Stimulated activated naive B cell treated with anti-CD40 and anti-IgM and Interleukin-4, amounts not matched to agents 10 μg/mL and 1 μg/mL and 100 μg/mL, for 72 hours (primary cell): ENCODE results near the gene PTPRD.

Experiments
- ATAC-seq, 2 donors: fragments of 150-1000 bp; cut with Tn5 transposase; replicated peaks; 2 replicates each; pipeline ENCODE4 v1.10.0; 2021; ENCODE audit warnings: moderate library complexity in 1 of 2
- DNase-seq: peaks from one replicate; pipeline ENCODE4 v3.0.0; 2021
- H3K27ac Mint-ChIP-seq: one replicate; pipeline ENCODE4 v1.8.0; 2022; ENCODE audit warnings: mild to moderate bottlenecking, mixed read lengths
- H3K27me3 Mint-ChIP-seq, 2 donors: one replicate each; pipeline ENCODE4 v1.8.0; 2022; ENCODE audit warnings: mixed read lengths in 2 of 2
- H3K36me3 Mint-ChIP-seq, 2 donors: one replicate each; pipeline ENCODE4 v1.8.0; 2022; ENCODE audit warnings: mixed read lengths in 2 of 2, mild to moderate bottlenecking in 1 of 2
- H3K4me1 Mint-ChIP-seq, 2 donors: one replicate each; pipeline ENCODE4 v1.8.0; 2022; ENCODE audit warnings: mixed read lengths in 2 of 2, mild to moderate bottlenecking in 1 of 2
- H3K4me3 Mint-ChIP-seq, 2 donors: one replicate each; pipeline ENCODE4 v1.8.0; 2022; ENCODE audit warnings: mild to moderate bottlenecking in 2 of 2, mixed read lengths in 2 of 2, moderate library complexity in 1 of 2
- H3K9me3 Mint-ChIP-seq, 2 donors: one replicate each; pipeline ENCODE4 v1.8.0; 2022; ENCODE audit warnings: mixed read lengths in 2 of 2, mild to moderate bottlenecking in 1 of 2

The PTPRD gene

DNA sequence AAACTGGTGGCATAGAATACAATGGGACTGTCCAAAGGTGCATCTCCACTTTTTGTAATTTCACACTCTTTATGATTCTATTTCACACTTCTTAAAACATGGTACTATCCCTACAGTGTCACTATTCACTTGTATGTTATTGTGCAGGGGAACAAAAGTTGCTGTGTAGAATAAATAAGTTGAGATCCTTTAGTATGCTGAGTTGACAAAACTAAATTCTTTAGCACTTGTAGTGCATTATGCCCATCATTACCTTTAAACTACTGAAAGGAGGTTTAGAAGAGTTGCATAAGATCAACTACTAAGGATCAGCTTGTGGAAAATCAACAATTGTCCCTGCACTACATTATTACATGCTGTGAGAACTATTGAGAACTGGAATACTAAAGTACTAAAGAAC, 1380.9 kb downstream of the PTPRD start:
- Mint-ChIP-seq H3K27me3 (no peaks in the 10 kb centered on the region), H3K36me3 (no peaks in the 10 kb centered on the region), H3K4me1 (no peaks in the 10 kb centered on the region), H3K9me3 (peaks cover 7 to 8% of the 10 kb centered on the region in 2 donors), H3K4me3 (no peak overlapping the region), H3K27ac (no peak overlapping the region)
- no peak for DNase-seq
- no peak for ATAC-seq

DNA sequence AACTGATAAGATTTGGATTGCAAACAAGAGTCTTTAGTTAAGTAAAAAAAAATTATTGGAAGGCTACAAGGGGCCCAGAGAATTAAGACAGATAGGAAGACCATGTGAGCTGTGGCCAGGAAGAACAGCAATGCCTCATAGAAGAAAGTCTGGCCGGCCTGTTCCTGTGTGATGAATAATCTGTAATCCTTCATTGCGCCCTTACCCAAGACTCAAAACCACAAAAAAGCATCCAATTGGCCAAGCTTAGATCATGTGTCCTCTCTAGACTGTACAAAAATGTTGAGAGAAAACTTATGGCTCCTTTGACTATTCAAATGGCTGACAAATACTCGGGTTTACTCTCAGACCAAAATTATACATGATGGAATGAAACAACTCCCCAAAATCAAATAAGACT, 1383.5 kb downstream of the PTPRD start:
- Mint-ChIP-seq H3K36me3 (no peaks in the 10 kb centered on the region), H3K9me3 (peaks cover 2 to 7% of the 10 kb centered on the region in 2 donors), H3K27ac (no peak overlapping the region), H3K27me3 (no peaks in the 10 kb centered on the region), H3K4me3 (no peak overlapping the region), H3K4me1 (no peaks in the 10 kb centered on the region)
- DNase-seq (no peak), ATAC-seq (no peak)

DNA sequence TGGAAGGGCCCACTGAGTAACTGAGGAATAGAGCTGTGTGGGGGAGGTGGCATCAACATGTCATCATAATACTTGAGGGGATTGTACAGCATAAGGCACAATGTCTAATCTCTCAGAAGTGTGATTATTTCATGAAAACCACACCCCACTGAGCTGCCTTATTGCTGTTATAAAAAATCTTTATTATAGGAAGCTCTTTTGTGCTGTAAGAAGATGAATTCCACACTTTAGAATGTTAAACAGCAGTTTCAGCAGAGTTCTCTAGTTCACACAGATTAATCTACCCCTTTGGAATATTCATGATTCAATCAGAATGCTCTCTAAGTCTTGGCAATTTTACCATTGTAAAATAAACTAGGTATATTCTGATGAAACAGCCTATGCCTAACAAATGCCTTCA, 1389.6 kb downstream of the PTPRD start:
- Mint-ChIP-seq H3K36me3 (no peaks in the 10 kb centered on the region), H3K27me3 (no peaks in the 10 kb centered on the region), H3K9me3 (no peaks in the 10 kb centered on the region), H3K4me1 (no peaks in the 10 kb centered on the region), H3K27ac (no peak overlapping the region), H3K4me3 (no peak overlapping the region)
- no peak for ATAC-seq
- DNase-seq = no peak

DNA sequence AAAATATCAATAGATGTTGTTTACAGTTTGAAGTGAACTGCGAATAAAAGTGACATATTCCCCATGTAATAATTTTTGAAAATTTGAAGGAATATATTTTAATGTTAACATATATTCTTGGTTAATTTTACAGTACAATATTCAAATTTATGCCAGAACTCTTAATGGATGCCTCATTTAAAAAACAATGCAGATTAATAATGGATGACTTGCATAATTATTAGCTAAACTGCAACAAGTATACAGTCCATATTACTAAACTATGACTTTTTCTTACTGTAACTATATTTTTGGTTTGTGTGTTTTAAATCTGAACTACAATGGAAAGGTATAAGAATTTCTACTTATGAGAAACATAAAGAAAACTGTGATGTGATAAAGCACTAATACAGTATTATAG, 1390.1 kb downstream of the PTPRD start:
- ATAC-seq (no peak), DNase-seq (no peak)
- no peak overlapping the region for H3K27ac Mint-ChIP-seq
- H3K9me3 Mint-ChIP-seq = no peaks in the 10 kb centered on the region
- no peaks in the 10 kb centered on the region for H3K27me3 Mint-ChIP-seq
- H3K4me3 Mint-ChIP-seq = no peak overlapping the region
- H3K4me1 Mint-ChIP-seq = no peaks in the 10 kb centered on the region
- H3K36me3 Mint-ChIP-seq = no peaks in the 10 kb centered on the region

DNA sequence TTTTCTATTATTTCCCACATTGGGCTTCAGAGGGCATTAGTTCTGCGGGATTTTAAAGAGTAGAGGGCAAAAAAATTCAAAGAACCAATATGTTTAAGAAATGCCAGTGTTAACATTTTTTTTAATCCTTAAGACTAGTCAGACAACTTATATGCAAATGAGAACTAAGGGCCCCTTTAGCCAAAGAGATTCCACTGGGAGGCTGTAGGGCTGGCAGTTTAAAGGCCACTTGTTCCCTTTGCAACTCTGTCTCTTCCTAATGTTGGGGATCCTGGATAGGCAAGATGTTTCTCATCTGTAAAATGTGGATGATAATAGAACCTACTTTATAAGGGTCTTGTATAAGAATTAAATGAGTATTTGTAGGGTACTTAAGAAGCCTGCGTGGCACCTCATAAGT, 1395.9 kb downstream of the PTPRD start:
- no peaks in the 10 kb centered on the region for H3K4me1 Mint-ChIP-seq
- no peaks in the 10 kb centered on the region for H3K9me3 Mint-ChIP-seq
- no peak overlapping the region for H3K4me3 Mint-ChIP-seq
- no peak for ATAC-seq
- H3K27me3 Mint-ChIP-seq = no peaks in the 10 kb centered on the region
- DNase-seq = no peak
- no peaks in the 10 kb centered on the region for H3K36me3 Mint-ChIP-seq
- no peak overlapping the region for H3K27ac Mint-ChIP-seq

DNA sequence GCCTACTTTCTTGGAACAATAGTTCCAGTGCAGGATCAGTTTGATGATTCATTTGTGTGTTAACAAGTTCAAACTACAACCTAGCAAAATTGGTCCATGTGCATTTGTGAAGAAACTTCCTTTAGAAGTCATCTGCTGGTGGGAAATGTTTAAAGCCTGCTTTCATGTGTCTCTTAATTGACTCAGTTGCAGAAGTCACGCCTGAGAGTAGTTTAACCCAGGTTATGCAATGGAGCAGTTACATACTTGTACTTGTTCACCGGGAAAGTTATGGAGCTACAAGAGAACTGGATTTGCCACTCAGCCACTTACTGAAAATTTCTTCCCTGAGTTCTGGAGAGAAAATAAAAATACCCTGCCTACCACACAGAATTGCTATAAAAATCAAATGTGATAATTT, 1397.8 kb downstream of the PTPRD start:
- no peak overlapping the region for H3K4me3 Mint-ChIP-seq
- H3K36me3 Mint-ChIP-seq = no peaks in the 10 kb centered on the region
- H3K4me1 Mint-ChIP-seq = no peaks in the 10 kb centered on the region
- DNase-seq (no peak), ATAC-seq (no peak)
- H3K27ac Mint-ChIP-seq = no peak overlapping the region
- H3K27me3 Mint-ChIP-seq = no peaks in the 10 kb centered on the region
- no peaks in the 10 kb centered on the region for H3K9me3 Mint-ChIP-seq

DNA sequence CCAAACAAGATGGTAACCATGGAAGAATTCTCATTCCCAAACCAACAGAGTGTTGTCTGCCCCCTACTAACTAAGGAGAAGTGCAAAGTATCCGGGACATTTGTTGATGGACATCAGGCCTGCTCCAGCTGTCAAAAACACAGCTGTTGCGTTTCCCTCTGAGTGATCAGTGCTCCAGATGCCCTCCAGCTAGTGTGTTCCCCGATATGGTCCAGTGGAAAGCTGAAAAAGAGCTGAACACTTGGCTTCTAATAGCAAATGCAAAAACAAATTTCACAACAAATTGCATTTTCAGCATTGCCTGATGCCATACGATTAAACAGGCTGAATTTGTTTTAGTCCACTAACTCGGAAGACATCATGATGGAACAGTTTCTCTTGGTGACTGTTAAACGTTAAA, 1398.7 kb downstream of the PTPRD start:
- Mint-ChIP-seq H3K27me3 (no peaks in the 10 kb centered on the region), H3K27ac (no peak overlapping the region), H3K9me3 (no peaks in the 10 kb centered on the region), H3K4me3 (no peak overlapping the region), H3K36me3 (no peaks in the 10 kb centered on the region), H3K4me1 (no peaks in the 10 kb centered on the region)
- no peak for ATAC-seq
- DNase-seq = no peak

DNA sequence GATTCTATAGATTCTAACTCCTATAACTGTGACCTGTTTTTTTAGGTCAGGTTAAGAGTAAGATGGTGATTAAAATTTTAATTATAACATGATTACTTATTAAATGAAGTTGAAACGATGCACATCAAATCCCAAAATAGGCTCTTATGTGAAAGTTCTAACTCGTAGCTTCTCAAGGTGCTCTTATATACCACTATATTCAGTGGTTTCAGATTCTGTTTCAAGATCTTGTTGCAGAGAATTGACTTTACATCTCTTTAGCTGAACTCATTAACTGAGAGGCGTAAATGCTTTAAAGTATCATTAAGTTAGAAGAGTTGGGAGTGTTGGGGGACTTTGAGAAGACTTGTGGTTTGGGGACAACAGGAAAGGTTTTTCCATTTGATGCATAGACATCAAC, 1399.8 kb downstream of the PTPRD start:
- Mint-ChIP-seq H3K27ac (no peak overlapping the region), H3K36me3 (no peaks in the 10 kb centered on the region), H3K4me3 (no peak overlapping the region), H3K27me3 (no peaks in the 10 kb centered on the region), H3K9me3 (no peaks in the 10 kb centered on the region), H3K4me1 (no peaks in the 10 kb centered on the region)
- no peak for ATAC-seq
- no peak for DNase-seq

DNA sequence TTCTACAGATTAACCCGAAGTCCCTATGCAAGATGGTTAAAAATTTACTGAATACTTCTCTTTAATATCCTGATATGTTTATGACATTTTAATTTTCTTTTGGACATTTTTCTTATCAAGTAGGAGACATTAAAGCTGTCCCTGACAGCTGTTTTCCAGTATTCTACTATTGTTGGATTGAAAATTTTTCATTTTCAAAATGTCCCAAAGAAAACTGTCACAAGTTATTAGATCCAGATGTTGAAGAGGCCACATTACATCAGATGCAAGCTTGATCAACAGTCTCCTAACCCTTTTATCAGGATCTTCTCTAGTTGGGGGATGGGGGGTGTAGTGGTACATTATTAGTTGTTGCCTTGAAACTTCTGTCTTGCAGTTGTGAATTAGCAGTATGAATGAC, 1410.5 kb downstream of the PTPRD start:
- no peak overlapping the region for H3K4me3 Mint-ChIP-seq
- H3K9me3 Mint-ChIP-seq = peaks cover 5 to 7% of the 10 kb centered on the region in 2 donors
- H3K4me1 Mint-ChIP-seq = no peaks in the 10 kb centered on the region
- H3K27ac Mint-ChIP-seq = no peak overlapping the region
- ATAC-seq = no peak
- DNase-seq = no peak
- no peaks in the 10 kb centered on the region for H3K27me3 Mint-ChIP-seq
- no peaks in the 10 kb centered on the region for H3K36me3 Mint-ChIP-seq

DNA sequence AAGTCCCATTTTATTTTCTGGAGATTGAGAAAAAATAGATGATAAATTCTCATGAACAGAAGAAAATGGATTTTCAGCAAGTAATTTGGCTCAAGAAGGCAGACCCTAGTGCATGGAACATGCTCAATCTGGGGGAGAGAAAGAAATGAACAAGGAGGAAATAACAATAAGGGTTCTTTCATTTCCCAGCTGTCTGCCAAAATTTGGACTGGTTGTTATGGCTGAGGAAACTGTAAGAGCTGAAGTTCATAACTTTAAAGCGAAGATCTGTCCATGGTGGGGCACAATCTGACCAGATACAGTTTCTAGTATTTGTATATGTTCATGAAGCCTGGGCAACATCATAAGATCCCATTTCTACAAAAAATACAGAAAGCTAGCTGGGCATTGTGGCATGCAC, 1426.7 kb downstream of the PTPRD start:
- no peak for ATAC-seq
- H3K4me3 Mint-ChIP-seq = no peak overlapping the region
- H3K36me3 Mint-ChIP-seq = no peaks in the 10 kb centered on the region

DNA sequence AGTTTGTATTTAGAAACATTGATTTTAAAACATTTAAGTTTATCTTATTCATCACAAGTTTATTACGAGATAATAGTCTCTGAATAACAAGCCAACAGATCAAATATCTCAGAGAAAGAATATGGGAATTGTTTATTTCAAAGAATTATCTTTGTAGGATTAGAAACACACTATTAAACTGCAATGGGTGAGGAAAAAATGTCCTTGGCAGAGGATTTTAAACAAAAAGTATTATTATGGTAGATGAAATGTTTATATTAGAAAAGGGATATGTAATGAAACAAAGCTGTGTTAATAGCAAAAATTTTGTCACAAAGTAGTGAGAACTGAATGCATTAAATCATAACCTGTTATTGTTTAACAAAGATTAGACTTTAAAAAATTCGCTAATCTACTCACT, 1430.4 kb downstream of the PTPRD start:
- no peak overlapping the region for H3K27ac Mint-ChIP-seq
- ATAC-seq (no peak), DNase-seq (no peak)
- no peaks in the 10 kb centered on the region for H3K4me1 Mint-ChIP-seq
- no peaks in the 10 kb centered on the region for H3K27me3 Mint-ChIP-seq
- no peaks in the 10 kb centered on the region for H3K36me3 Mint-ChIP-seq
- H3K9me3 Mint-ChIP-seq = peaks cover 4 to 5% of the 10 kb centered on the region in 2 donors
- no peak overlapping the region for H3K4me3 Mint-ChIP-seq

More for the DNA sequence above, 1426.7 kb downstream of the PTPRD start:
- Mint-ChIP-seq H3K4me1 (no peaks in the 10 kb centered on the region), H3K9me3 (peaks cover 4 to 7% of the 10 kb centered on the region in 2 donors), H3K27me3 (no peaks in the 10 kb centered on the region), H3K27ac (no peak overlapping the region)
- no peak for DNase-seq

DNA sequence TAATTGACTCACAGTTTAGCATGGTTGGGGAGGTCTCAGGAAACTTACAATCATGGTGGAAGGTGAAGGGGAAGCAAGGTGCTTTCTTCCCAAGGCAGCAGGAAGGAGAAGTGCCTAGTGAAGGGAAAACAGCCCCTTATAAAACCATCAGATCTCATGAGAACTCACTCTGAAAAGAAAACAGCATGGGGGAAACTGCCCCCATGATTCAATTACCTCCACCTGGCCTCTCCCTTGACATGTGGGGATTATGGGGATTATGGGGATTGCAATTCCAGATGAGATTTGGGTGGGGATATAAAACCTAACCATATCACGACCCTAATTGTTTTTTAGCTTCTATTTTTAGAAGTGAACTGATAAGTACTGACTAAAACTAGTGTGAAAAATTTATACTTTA, 1435.7 kb downstream of the PTPRD start:
- Mint-ChIP-seq H3K4me1 (no peaks in the 10 kb centered on the region), H3K27ac (no peak overlapping the region), H3K36me3 (no peaks in the 10 kb centered on the region), H3K27me3 (no peaks in the 10 kb centered on the region), H3K9me3 (peaks cover 2 to 3% of the 10 kb centered on the region in 2 donors), H3K4me3 (no peak overlapping the region)
- no peak for DNase-seq
- no peak for ATAC-seq

DNA sequence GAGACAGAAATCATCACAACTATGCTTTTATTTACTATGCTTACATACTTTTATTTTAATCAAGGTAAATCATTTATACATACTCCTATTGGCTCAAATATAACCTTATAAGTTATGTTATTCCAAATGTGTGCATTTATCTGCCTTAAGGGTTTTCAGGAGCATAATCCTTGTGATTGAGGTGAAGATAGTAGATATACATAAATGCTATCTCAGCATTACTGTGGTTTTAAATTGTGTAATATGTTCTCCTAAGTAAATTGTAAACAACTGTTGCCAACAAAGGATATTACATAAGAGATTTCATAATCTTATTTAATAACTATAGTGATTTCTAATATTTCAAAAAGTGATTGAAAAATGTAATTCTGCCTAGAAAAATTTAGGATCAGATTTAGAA, 1438.4 kb downstream of the PTPRD start:
- ATAC-seq (no peak), DNase-seq (no peak)
- Mint-ChIP-seq H3K27me3 (no peaks in the 10 kb centered on the region), H3K27ac (no peak overlapping the region), H3K9me3 (peaks cover 0 to 2% of the 10 kb centered on the region in 2 donors), H3K4me1 (no peaks in the 10 kb centered on the region), H3K36me3 (no peaks in the 10 kb centered on the region), H3K4me3 (no peak overlapping the region)

DNA sequence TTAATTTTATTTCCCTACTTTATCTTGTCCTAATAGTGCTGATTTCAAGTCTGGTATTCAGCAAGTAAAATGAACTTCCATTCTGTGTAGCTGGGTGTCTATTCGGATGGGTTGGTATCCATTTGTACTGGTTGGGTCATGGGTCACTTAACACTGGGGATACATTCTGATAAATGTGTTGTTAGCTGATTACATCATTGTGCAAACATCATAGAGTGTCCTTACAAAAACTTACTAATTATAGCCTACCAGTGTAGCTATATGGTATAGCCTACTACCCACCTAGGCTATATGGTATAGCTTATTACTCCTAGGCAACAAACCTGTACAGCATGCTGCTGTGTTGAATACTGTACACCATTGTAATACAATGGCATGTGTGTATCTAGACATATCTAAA, 1439.5 kb downstream of the PTPRD start:
- Mint-ChIP-seq H3K27ac (no peak overlapping the region), H3K27me3 (no peaks in the 10 kb centered on the region), H3K36me3 (no peaks in the 10 kb centered on the region), H3K4me3 (no peak overlapping the region), H3K9me3 (peaks cover 0 to 2% of the 10 kb centered on the region in 2 donors), H3K4me1 (no peaks in the 10 kb centered on the region)
- DNase-seq = no peak
- no peak for ATAC-seq

DNA sequence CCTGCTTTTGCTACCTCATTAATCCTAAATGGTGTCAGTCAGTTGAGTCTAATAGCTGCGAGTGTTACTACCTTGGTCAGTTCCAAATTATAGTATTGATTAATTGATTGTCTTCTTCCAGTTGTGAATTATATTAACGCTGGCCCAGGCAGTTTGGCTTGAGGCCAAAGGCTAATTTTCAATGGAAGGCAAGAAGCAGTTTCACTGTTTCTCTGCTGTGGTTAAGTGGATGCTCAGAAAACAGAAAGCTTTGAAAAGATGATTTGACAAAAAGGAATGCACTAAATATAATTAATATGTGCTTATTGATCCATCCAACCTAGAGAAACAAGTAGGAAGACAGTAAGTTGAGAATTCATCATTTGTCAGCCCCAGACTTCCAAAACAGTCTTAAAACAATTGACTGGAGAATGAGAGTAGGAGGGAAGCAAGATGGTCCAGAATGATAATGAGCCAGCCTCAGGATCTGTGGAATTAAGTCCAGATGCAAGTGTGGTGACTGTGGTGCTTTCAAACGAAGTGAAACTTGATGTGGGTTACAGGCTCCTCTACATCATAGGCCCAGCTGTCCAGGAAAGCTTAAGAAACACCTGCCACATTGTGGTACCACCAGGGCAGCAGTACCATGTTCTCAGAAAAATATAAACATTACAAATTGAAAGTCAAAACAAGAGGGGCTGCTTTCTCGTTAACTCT, 1442.2 kb downstream of the PTPRD start:
- Mint-ChIP-seq H3K27me3 (no peaks in the 10 kb centered on the region), H3K4me1 (no peaks in the 10 kb centered on the region), H3K9me3 (peaks cover 0 to under 1% of the 10 kb centered on the region in 2 donors), H3K36me3 (no peaks in the 10 kb centered on the region), H3K27ac (no peak overlapping the region), H3K4me3 (no peak overlapping the region)
- DNase-seq = no peak
- ATAC-seq = no peak

DNA sequence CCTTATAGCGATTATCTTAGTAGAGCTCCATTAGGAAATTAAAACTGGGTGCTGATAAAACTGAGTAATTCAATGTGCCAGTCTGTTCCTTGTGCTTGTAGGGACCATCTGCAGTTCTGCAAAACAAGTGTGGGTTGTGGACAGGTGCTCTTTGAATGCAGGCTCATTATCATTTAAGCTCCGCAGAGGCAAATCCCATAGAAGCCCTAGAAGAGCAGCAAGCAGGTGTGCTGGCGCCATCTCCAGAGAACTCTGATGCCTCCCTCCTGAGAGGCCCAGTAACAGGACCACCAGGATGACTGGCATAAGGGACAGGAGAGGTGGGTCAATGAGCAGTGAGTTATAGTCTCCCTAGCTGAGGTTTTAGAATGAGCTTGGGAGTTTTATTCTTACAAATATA, 1470.8 kb downstream of the PTPRD start:
- no peaks in the 10 kb centered on the region for H3K4me1 Mint-ChIP-seq
- no peak overlapping the region for H3K4me3 Mint-ChIP-seq
- ATAC-seq = no peak
- no peak overlapping the region for H3K27ac Mint-ChIP-seq
- no peak for DNase-seq
- H3K36me3 Mint-ChIP-seq = no peaks in the 10 kb centered on the region
- H3K9me3 Mint-ChIP-seq = no peaks in the 10 kb centered on the region
- H3K27me3 Mint-ChIP-seq = no peaks in the 10 kb centered on the region
